HEK293 (cell line): Measurements from ENCODE around the gene ADRM1.

Source experiments
- CTCF ChIA-PET: fragments of 350-600 bp; formaldehyde crosslinking; extraction: SDS; loops from one replicate; lab custom pipeline; 2021; ENCODE audit warnings: antibody characterized with exemption; lab: Yijun Ruan, JAX
- POLR2A ChIA-PET: fragments of 300-600 bp; formaldehyde crosslinking; extraction: SDS; loops from one replicate; lab custom pipeline; 2020; ENCODE audit warnings: antibody characterized with exemption, inconsistent platforms; lab: Yijun Ruan, JAX
- H3K27ac ChIP-seq: fragments of 200-500 bp; sonication (Bioruptor generic); 2 replicates; pipeline ENCODE4 v1.5.1; 2014; ENCODE audit warnings: low read depth, low read length, control low read depth, inconsistent platforms; ENCODE audit errors: extremely low read depth
- H3K36me3 ChIP-seq, 2 experiments: fragments of 200-500 bp in 1 of 2; sonication (Bioruptor generic) in 1 of 2; 1 replicate in 1 of 2; 2 replicates in 1 of 2; pipeline ENCODE4 v1.5.1; 2014 to 2017; ENCODE audit warnings: inconsistent platforms in 2 of 2, low read length in 2 of 2; ENCODE audit not compliant: control insufficient read depth in 2 of 2, insufficient read depth in 1 of 2
- H3K4me1 ChIP-seq: fragments of 200-500 bp; sonication (Bioruptor generic); 2 replicates; pipeline ENCODE4 v1.5.1; 2014; ENCODE audit warnings: mild to moderate bottlenecking, low read length, inconsistent platforms; ENCODE audit not compliant: control insufficient read depth, insufficient read depth
- H3K4me3 ChIP-seq: 2 replicates; pipeline ENCODE4 v1.5.1; 2011; ENCODE audit warnings: low read depth, mild to moderate bottlenecking, control low read depth, low read length, moderate library complexity
- H3K9me3 ChIP-seq: fragments of 200-500 bp; sonication (Bioruptor generic); 2 replicates; pipeline ENCODE4 v1.5.1; 2014; ENCODE audit warnings: low read depth, low read length, inconsistent platforms; ENCODE audit not compliant: control insufficient read depth, insufficient read depth
- GFI1B ChIP-seq: fragments of 450-650 bp; formaldehyde crosslinking; IDR thresholded peaks from 2 replicates; pipeline ENCODE4 v1.5.1; 2016; ENCODE audit warnings: missing biosample characterization, missing genetic modification characterization
- KLF8 ChIP-seq: fragments of 450-650 bp; formaldehyde crosslinking; IDR thresholded peaks from 2 replicates; pipeline ENCODE4 v1.5.1; 2016; ENCODE audit warnings: missing biosample characterization, missing genetic modification characterization
- MEIS1 ChIP-seq: sonication (generic); formaldehyde crosslinking; IDR thresholded peaks from 2 replicates; pipeline ENCODE4 v1.8.1; 2022; ENCODE audit warnings: missing genetic modification reagents, mild to moderate bottlenecking, borderline replicate concordance
- ZBTB21 ChIP-seq: fragments of 450-650 bp; formaldehyde crosslinking; IDR thresholded peaks from 2 replicates; pipeline ENCODE4 v1.5.1; 2017; ENCODE audit warnings: missing biosample characterization, missing genetic modification characterization
- ZBTB6 ChIP-seq: fragments of 450-650 bp; formaldehyde crosslinking; IDR thresholded peaks from 2 replicates; pipeline ENCODE4 v1.5.1; 2017; ENCODE audit warnings: missing biosample characterization, missing genetic modification characterization
- ZBTB7A ChIP-seq: fragments of 450-650 bp; formaldehyde crosslinking; IDR thresholded peaks from 2 replicates; pipeline ENCODE4 v1.5.1; 2016; ENCODE audit warnings: low read depth, missing biosample characterization, missing genetic modification characterization
- ZEB2 ChIP-seq: fragments of 450-650 bp; formaldehyde crosslinking; IDR thresholded peaks from 2 replicates; pipeline ENCODE4 v1.5.1; 2016; ENCODE audit warnings: missing biosample characterization, missing genetic modification characterization
- ZNF112 ChIP-seq: fragments of 450-650 bp; formaldehyde crosslinking; IDR thresholded peaks from 2 replicates; pipeline ENCODE4 v1.5.0; 2017; ENCODE audit warnings: missing biosample characterization, missing genetic modification characterization
- ZNF114 ChIP-seq: fragments of 450-650 bp; formaldehyde crosslinking; IDR thresholded peaks from 2 replicates; pipeline ENCODE4 v1.5.0; 2017; ENCODE audit warnings: missing biosample characterization, missing genetic modification characterization
- ZNF2 ChIP-seq: fragments of 450-650 bp; formaldehyde crosslinking; IDR thresholded peaks from 2 replicates; pipeline ENCODE4 v1.5.1; 2016; ENCODE audit warnings: missing biosample characterization, missing genetic modification characterization
- ZNF202 ChIP-seq: fragments of 450-650 bp; formaldehyde crosslinking; IDR thresholded peaks from 2 replicates; pipeline ENCODE4 v1.5.1; 2016; ENCODE audit warnings: missing biosample characterization, missing genetic modification characterization, borderline replicate concordance
- ZNF488 ChIP-seq: fragments of 450-650 bp; formaldehyde crosslinking; IDR thresholded peaks from 2 replicates; pipeline ENCODE4 v1.5.1; 2016; ENCODE audit warnings: missing biosample characterization, missing genetic modification characterization
- ZNF555 ChIP-seq: fragments of 450-650 bp; formaldehyde crosslinking; conservative IDR thresholded peaks from 2 replicates; pipeline ENCODE4 v1.5.1; 2017; ENCODE audit warnings: missing biosample characterization, mild to moderate bottlenecking, missing genetic modification characterization, inconsistent platforms
- ZNF596 ChIP-seq: fragments of 450-650 bp; IDR thresholded peaks from 2 replicates; pipeline ENCODE4 v1.5.0; 2018; ENCODE audit warnings: missing biosample characterization, mild to moderate bottlenecking, missing genetic modification characterization, moderate library complexity
- ZSCAN4 ChIP-seq: fragments of 450-650 bp; formaldehyde crosslinking; IDR thresholded peaks from 2 replicates; pipeline ENCODE4 v1.5.1; 2017; ENCODE audit warnings: missing biosample characterization, missing genetic modification characterization
- ZSCAN5A ChIP-seq: fragments of 450-650 bp; formaldehyde crosslinking; IDR thresholded peaks from 2 replicates; pipeline ENCODE4 v1.5.1; 2016; ENCODE audit warnings: missing biosample characterization, missing genetic modification characterization

ADRM1 gene

GRCh38 chr20:62313460-62314338 lies 10.9 kb downstream of the ADRM1 start:
- Histone ChIP-seq H3K4me1 (no peaks in the 10 kb centered on the region), H3K27ac (no peak overlapping the region)
- POLR2A ChIA-PET: interaction anchor here (0.5 to 0.6 kb wide), 2 partner anchors 26 to 209 kb away, joined by 3 to 4 read pairs; no protein-coding TSS in a partner anchor
- CTCF ChIA-PET: interaction anchor here (0.8 kb wide), 1 partner anchor 54 kb away, joined by 3 read pairs; the partner anchor contains the start of gene LAMA5
- no peak for TF ChIP-seq ZNF596 (tag by site-specific recombination)
- no peak for TF ChIP-seq MEIS1
- TF ChIP-seq ZNF114 (tag by site-specific recombination): no peak
- TF ChIP-seq ZNF2 (tag by site-specific recombination): no peak
- TF ChIP-seq ZBTB7A (tag by site-specific recombination): no peak
- no peak for TF ChIP-seq ZSCAN4 (tag by site-specific recombination)
- TF ChIP-seq ZBTB6 (tag by site-specific recombination): no peak
- TF ChIP-seq GFI1B (tag by site-specific recombination): no peak
- TF ChIP-seq, all 188 proteins: peak for 0
- Histone ChIP-seq H3K4me3 (no peak overlapping the region), H3K9me3 (no peaks in the 10 kb centered on the region), H3K36me3 (peaks cover 0 to 84% of the 10 kb centered on the region in 2 experiments; a peak in 2 of 3 replicates)

GRCh38 chr20:62314339-62314638 lies 11.5 kb downstream of the ADRM1 start:
- CTCF ChIA-PET: interaction anchor here (0.8 kb wide), 1 partner anchor 53 kb away, joined by 3 read pairs; the partner anchor contains the start of gene LAMA5
- Histone ChIP-seq H3K9me3 (no peaks in the 10 kb centered on the region), H3K36me3 (peaks cover 0 to 84% of the 10 kb centered on the region in 2 experiments; a peak in 2 of 3 replicates), H3K4me1 (no peaks in the 10 kb centered on the region), H3K27ac (no peak overlapping the region), H3K4me3 (no peak overlapping the region)
- POLR2A ChIA-PET: interaction anchor here (0.5 to 0.6 kb wide), 2 partner anchors 26 to 210 kb away, joined by 3 to 4 read pairs; no protein-coding TSS in a partner anchor
- TF ChIP-seq ZNF202 (tag by site-specific recombination): no peak
- TF ChIP-seq KLF8 (tag by site-specific recombination): peak; percentile 20; the same call in 1 of the 2 replicates

- Histone ChIP-seq H3K4me1 (no peaks in the 10 kb centered on the region), H3K4me3 (no peak overlapping the region), H3K9me3 (no peaks in the 10 kb centered on the region), H3K36me3 (peaks cover 0 to 85% of the 10 kb centered on the region in 2 experiments; a peak in 2 of 3 replicates), H3K27ac (no peak overlapping the region)
- TF ChIP-seq ZSCAN5A (tag by site-specific recombination): no peak
- no peak for TF ChIP-seq ZNF112
- TF ChIP-seq ZBTB21 (tag by site-specific recombination): no peak
- TF ChIP-seq ZNF555 (tag by site-specific recombination): no peak
- TF ChIP-seq ZNF488 (tag by site-specific recombination): no peak
- no peak for TF ChIP-seq ZEB2 (tag by site-specific recombination)
- ChIA-PET CTCF (interaction anchor here (0.6 to 0.8 kb wide), 2 partner anchors 53 to 517 kb away, joined by 3 read pairs; partner anchors contain the start of gene LAMA5), POLR2A (interaction anchor here (0.6 kb wide), 1 partner anchor 211 kb away, joined by 4 read pairs; no protein-coding TSS in a partner anchor)
These were observed 12.0 kb downstream of the ADRM1 start for GRCh38 chr20:62314711-62315302.
